DMS153 treated with DMSO at 0.1 percent for 48 hours (cell line): Measurements from ENCODE around the gene COL6A1.
"Not testable (repeated sequence)": the region's sequence is repeated elsewhere in the genome, so short reads cannot be mapped to it uniquely, and the experiment has no call there.

Experiments used
- DNase-seq: peaks from one replicate; lab custom pipeline; 2025; ENCODE audit not compliant: unreplicated experiment; lab: John Stamatoyannopoulos, UW

COL6A1 gene

GRCh38 chr21:46004168-46004861 lies 22.7 kb downstream of the COL6A1 start:
- DNase-seq: no peak

GRCh38 chr21:46005081-46005480 lies 23.5 kb downstream of the COL6A1 start:
- no peak for DNase-seq

GRCh38 chr21:46005481-46005881 lies 23.9 kb downstream of the COL6A1 start:
- DNase-seq: no peak

GRCh38 chr21:46005894-46006546 lies 24.4 kb downstream of the COL6A1 start:
- not testable (repeated sequence) for DNase-seq

- DNase-seq: no peak
Measured at GRCh38 chr21:46006547-46007491, 25.2 kb downstream of the COL6A1 start.

- no peak for DNase-seq
Measured at GRCh38 chr21:46007492-46007868, 25.9 kb downstream of the COL6A1 start.

GRCh38 chr21:46008893-46009621 lies 27.5 kb downstream of the COL6A1 start:
- DNase-seq: no peak

GRCh38 chr21:46009951-46010705 lies 28.6 kb downstream of the COL6A1 start:
- DNase-seq: no peak

- no peak for DNase-seq
Measured at GRCh38 chr21:46011267-46011967, 29.8 kb downstream of the COL6A1 start.

- no peak for DNase-seq
Measured at GRCh38 chr21:46012154-46012553, 30.6 kb downstream of the COL6A1 start.

- DNase-seq: no peak
Measured at GRCh38 chr21:46014828-46015227, 33.3 kb downstream of the COL6A1 start.

GRCh38 chr21:46017148-46017547 lies 35.6 kb downstream of the COL6A1 start:
- no peak for DNase-seq

GRCh38 chr21:46017695-46018094 lies 36.1 kb downstream of the COL6A1 start:
- DNase-seq: no peak

GRCh38 chr21:46018615-46019014 lies 37.0 kb downstream of the COL6A1 start:
- no peak for DNase-seq

- no peak for DNase-seq
Measured at GRCh38 chr21:46020581-46020980, 39.0 kb downstream of the COL6A1 start.

- DNase-seq: no peak
Measured at GRCh38 chr21:46021398-46021797, 39.8 kb downstream of the COL6A1 start.

- peak; percentile 38 for DNase-seq
Measured at GRCh38 chr21:46021978-46022544, 40.5 kb downstream of the COL6A1 start.

- DNase-seq: peak; percentile 76
Measured at GRCh38 chr21:46022551-46023525, 41.3 kb downstream of the COL6A1 start.
